BLaER1 treated with 17β-estradiol and CSF1 and Interleukin-3, amounts not matched to agents 10 nM and 100 nM (cell line): ENCODE data around the gene NAA80.

Experiments used
- H3K27ac ChIP-seq, 11 experiments: shearing (Covaris generic); formaldehyde crosslinking; 2 replicates each; pipeline ENCODE4 v1.8.1; 2022
- H3K27me3 ChIP-seq, 11 experiments: shearing (Covaris generic); formaldehyde crosslinking; 2 replicates each; pipeline ENCODE4 v1.8.1; 2022
- H3K36me3 ChIP-seq, 11 experiments: shearing (Covaris generic); formaldehyde crosslinking; 2 replicates each; pipeline ENCODE4 v1.8.1; 2022
- H3K4me1 ChIP-seq, 10 experiments: shearing (Covaris generic); formaldehyde crosslinking; 2 replicates each; pipeline ENCODE4 v1.8.1; 2022
- H3K4me2 ChIP-seq, 11 experiments: shearing (Covaris generic); formaldehyde crosslinking; 2 replicates each; pipeline ENCODE4 v1.8.1; 2022
- H3K4me3 ChIP-seq, 10 experiments: shearing (Covaris generic); formaldehyde crosslinking; 2 replicates each; pipeline ENCODE4 v1.8.1; 2022
- H3K9ac ChIP-seq, 11 experiments: shearing (Covaris generic); formaldehyde crosslinking; 2 replicates each; pipeline ENCODE4 v1.8.1; 2022
- H3K9me3 ChIP-seq, 11 experiments: shearing (Covaris generic); formaldehyde crosslinking; replicated peaks in 1 of 11; 2 replicates each; pipeline ENCODE4 v1.8.1; 2022
- H4K20me1 ChIP-seq, 11 experiments: shearing (Covaris generic); formaldehyde crosslinking; 2 replicates each; pipeline ENCODE4 v1.8.1; 2022
- Cebpa-rat ChIP-seq, 11 experiments: shearing (Covaris generic); IDR thresholded peaks; 2 replicates each; pipeline ENCODE4 v1.8.1; 2022

The NAA80 gene

GRCh38 chr3:50269977-50270413 is 29.2 kb downstream of the NAA80 start:
- no peak for TF ChIP-seq Cebpa-rat (IDR thresholded peaks at IDR 0.05)
- Histone ChIP-seq H4K20me1 (peaks cover 0 to 62% (median 11%) of the 10 kb centered on the region in 11 experiments; a peak in 14 of 22 replicates), H3K9me3 (no peaks in the 10 kb centered on the region), H3K9ac (peak overlapping the region in 1 of 11 experiments; percentile 3; a peak in 1 of 22 replicates), H3K4me2 (peak overlapping the region in 3 of 11 experiments; percentile 34 to 53 (median 50); a peak in 2 of 22 replicates), H3K36me3 (no peaks in the 10 kb centered on the region), H3K4me1 (peaks cover under 1 to 52% (median 41%) of the 10 kb centered on the region in 10 experiments; a peak in 18 of 20 replicates), H3K4me3 (no peak overlapping the region), H3K27ac (no peak overlapping the region), H3K27me3 (peaks cover 50 to 68% (median 64%) of the 10 kb centered on the region in 11 experiments)

GRCh38 chr3:50269460-50269859 is 29.7 kb downstream of the NAA80 start:
- Histone ChIP-seq H3K27me3 (peaks cover 45 to 63% (median 58%) of the 10 kb centered on the region in 11 experiments), H3K36me3 (no peaks in the 10 kb centered on the region), H3K4me2 (peak overlapping the region in 9 of 11 experiments; percentile 24 to 68 (median 50); a peak in 13 of 22 replicates), H3K9ac (peak overlapping the region in 5 of 11 experiments; percentile 5 to 41 (median 24); a peak in 5 of 22 replicates), H3K27ac (no peak overlapping the region), H4K20me1 (peaks cover 0 to 59% (median 11%) of the 10 kb centered on the region in 11 experiments; a peak in 12 of 22 replicates), H3K4me3 (no peak overlapping the region), H3K4me1 (peaks cover 0 to 54% (median 42%) of the 10 kb centered on the region in 10 experiments; a peak in 18 of 20 replicates), H3K9me3 (no peaks in the 10 kb centered on the region)
- no peak for TF ChIP-seq Cebpa-rat (IDR thresholded peaks at IDR 0.05)

DNA sequence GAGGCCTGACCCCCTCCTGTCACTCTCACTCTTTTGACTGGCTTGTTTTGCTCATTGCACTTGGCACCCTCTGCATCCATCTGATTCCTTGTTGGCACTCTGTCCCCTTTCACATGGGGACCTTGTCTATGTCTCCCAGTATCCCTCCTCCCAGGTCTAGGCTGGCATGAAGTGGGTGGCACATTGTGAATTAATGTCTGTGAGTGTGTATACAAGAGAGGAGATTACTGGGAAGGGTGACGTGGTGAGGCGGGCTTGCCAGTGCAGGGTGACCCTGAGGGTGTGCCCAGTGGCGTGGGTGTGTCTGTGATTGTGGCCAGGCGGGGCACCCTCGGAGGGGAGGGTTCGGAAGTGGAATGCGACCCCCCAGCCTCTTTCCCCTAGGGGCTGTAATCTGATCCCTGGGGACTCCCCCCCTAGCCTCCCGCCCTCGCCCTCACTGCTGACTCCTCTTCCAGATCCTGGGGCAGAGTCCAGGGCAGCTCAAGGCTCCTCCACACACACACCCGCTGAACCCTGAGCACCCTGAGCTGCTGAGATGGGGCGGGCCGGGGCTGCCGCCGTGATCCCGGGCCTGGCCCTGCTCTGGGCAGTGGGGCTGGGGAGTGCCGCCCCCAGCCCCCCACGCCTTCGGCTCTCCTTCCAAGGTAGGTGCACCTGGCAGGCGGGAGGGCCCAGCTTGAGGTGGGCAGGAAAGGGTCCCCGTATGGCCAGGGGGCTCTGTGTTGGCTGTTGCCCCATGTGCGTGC is 30.3 kb downstream of the NAA80 start, which contains the start of gene SEMA3B:
SEMA3B (plus strand) TSS at position 445 of the 749 bp plus-strand sequence; CDS start at position 539, 94 bp downstream.
- Histone ChIP-seq H3K27ac (no peak within 1 kb of the TSS), H3K4me1 (peaks cover 4 to 56% (median 41%) of the 10 kb centered on the region in 10 experiments; a peak in 18 of 20 replicates), H3K27me3 (peaks cover 39 to 57% (median 52%) of the 10 kb centered on the region in 11 experiments), H3K9me3 (no peaks in the 10 kb centered on the region), H3K9ac (peak within 1 kb of the TSS in 5 of 11 experiments; percentile 5 to 41 (median 24); a peak in 5 of 22 replicates), H3K4me2 (peak within 1 kb of the TSS in 9 of 11 experiments; percentile 24 to 68 (median 54); a peak in 15 of 22 replicates), H3K36me3 (no peaks in the 10 kb centered on the region), H4K20me1 (peaks cover 0 to 58% (median 9%) of the 10 kb centered on the region in 11 experiments; a peak in 12 of 22 replicates), H3K4me3 (no peak within 1 kb of the TSS)
- no peak for TF ChIP-seq Cebpa-rat (IDR thresholded peaks at IDR 0.05)

GRCh38 chr3:50268276-50268675 is 30.9 kb downstream of the NAA80 start:
- no peak overlapping the region for H3K4me3 ChIP-seq
- TF ChIP-seq Cebpa-rat (IDR thresholded peaks at IDR 0.05), result no peak
- no peaks in the 10 kb centered on the region for H3K36me3 ChIP-seq
- peaks cover 0 to 56% (median 3%) of the 10 kb centered on the region in 11 experiments; a peak in 11 of 22 replicates for H4K20me1 ChIP-seq
- H3K4me1 ChIP-seq, result peaks cover 3 to 52% (median 35%) of the 10 kb centered on the region in 10 experiments; a peak in 18 of 20 replicates
- peak overlapping the region in 3 of 11 experiments; percentile 53 to 68 (median 54); a peak in 1 of 22 replicates for H3K4me2 ChIP-seq
- H3K9me3 ChIP-seq, result no peaks in the 10 kb centered on the region
- H3K27ac ChIP-seq, result no peak overlapping the region
- peaks cover 33 to 51% (median 46%) of the 10 kb centered on the region in 11 experiments for H3K27me3 ChIP-seq
- no peak overlapping the region for H3K9ac ChIP-seq

GRCh38 chr3:50267280-50267913 is 31.8 kb downstream of the NAA80 start:
- Histone ChIP-seq H3K27ac (no peak overlapping the region), H3K4me1 (peaks cover 0 to 56% (median 31%) of the 10 kb centered on the region in 10 experiments; a peak in 17 of 20 replicates), H4K20me1 (peaks cover 0 to 63% (median 0%) of the 10 kb centered on the region in 11 experiments; a peak in 6 of 22 replicates), H3K4me3 (no peak overlapping the region), H3K4me2 (peak overlapping the region in 8 of 11 experiments; percentile 6 to 58 (median 50); a peak in 13 of 22 replicates), H3K9me3 (no peaks in the 10 kb centered on the region), H3K27me3 (peaks cover 28 to 45% (median 42%) of the 10 kb centered on the region in 11 experiments), H3K9ac (peak overlapping the region in 4 of 11 experiments; percentile 13 to 19 (median 18); a peak in 3 of 22 replicates), H3K36me3 (no peaks in the 10 kb centered on the region)
- TF ChIP-seq Cebpa-rat (IDR thresholded peaks at IDR 0.05), result no peak

DNA sequence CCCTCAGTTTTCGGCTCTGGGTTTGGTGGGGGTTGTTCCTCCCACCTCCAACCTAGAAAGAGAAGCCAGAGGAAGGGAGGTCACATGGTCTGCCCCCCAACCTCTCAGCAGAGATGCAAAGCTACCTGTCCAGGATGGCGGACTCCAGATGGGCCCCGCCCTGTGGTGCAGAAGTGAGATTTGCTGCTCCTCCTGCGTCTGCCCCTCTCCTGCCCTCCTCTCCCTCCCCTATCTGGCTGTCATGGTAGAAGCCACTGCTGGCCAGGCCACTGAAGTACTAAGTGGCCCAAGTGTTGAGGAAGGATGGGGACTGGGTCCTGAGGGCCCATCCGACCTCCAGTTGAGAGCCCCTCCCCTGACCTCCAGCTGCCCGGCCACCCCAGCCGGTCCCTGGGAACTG is 32.4 kb downstream of the NAA80 start:
- H3K4me3 ChIP-seq, result no peak overlapping the region

DNA sequence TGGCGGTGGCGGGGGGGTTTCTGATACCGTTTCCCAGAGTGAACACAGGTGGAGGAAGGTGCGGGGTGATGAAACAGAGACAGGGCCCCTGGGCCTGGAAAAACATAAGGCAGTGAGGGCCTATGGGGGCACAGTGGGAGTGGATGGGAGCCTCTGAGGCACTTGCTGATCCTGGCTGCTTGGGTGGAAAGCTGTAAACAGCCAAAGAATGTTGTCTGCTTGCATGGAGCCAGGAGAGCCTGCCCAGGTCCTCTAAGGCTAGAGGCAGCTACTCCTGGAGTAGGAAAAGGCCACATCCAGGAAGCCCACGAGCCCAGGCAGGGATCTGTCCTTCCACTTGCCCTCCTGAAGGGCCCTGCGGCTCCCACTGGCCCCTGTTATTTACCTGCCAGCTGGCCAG is 33.2 kb downstream of the NAA80 start:
- Histone ChIP-seq H3K4me3 (no peak overlapping the region), H3K4me1 (peaks cover 0 to 70% (median 43%) of the 10 kb centered on the region in 10 experiments; a peak in 18 of 20 replicates), H3K27me3 (peaks cover 28 to 45% (median 42%) of the 10 kb centered on the region in 11 experiments), H3K9ac (no peak overlapping the region; a peak in 1 of 22 replicates), H4K20me1 (peaks cover 0 to 72% (median 0%) of the 10 kb centered on the region in 11 experiments; a peak in 6 of 22 replicates), H3K4me2 (no peak overlapping the region), H3K27ac (no peak overlapping the region), H3K36me3 (no peaks in the 10 kb centered on the region), H3K9me3 (no peaks in the 10 kb centered on the region)
- TF ChIP-seq Cebpa-rat (IDR thresholded peaks at IDR 0.05), result no peak

More for the DNA sequence above, 32.4 kb downstream of the NAA80 start:
- Histone ChIP-seq H3K27ac (no peak overlapping the region), H3K9ac (peak overlapping the region in 3 of 11 experiments; percentile 13 to 19 (median 18); a peak in 3 of 22 replicates), H3K4me2 (peak overlapping the region in 8 of 11 experiments; percentile 6 to 58 (median 50); a peak in 13 of 22 replicates), H3K9me3 (no peaks in the 10 kb centered on the region), H3K4me1 (peaks cover 0 to 62% (median 34%) of the 10 kb centered on the region in 10 experiments; a peak in 17 of 20 replicates), H3K27me3 (peaks cover 28 to 45% (median 42%) of the 10 kb centered on the region in 11 experiments), H3K36me3 (no peaks in the 10 kb centered on the region), H4K20me1 (peaks cover 0 to 66% (median 0%) of the 10 kb centered on the region in 11 experiments; a peak in 6 of 22 replicates)
- TF ChIP-seq Cebpa-rat (IDR thresholded peaks at IDR 0.05), result no peak

DNA sequence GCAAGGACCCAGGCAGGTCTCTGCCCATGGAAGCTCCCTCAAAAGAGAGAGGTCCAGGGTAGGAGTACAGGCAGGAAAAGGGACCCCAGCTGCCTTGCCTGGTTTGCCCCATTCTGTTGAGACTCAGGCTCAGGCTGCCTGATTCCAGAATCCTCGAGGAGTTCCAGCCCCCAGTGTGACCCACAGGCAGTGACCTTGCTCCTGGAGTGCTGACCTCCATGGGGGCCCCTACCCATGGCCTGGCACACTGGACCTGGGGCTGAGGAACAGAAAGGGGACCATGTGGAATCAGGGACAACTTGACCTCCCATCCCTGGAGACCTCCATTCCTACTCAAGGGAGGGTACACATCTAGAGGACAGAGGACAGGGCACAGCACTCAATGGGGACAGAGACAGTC is 33.6 kb downstream of the NAA80 start:
- H3K9ac ChIP-seq, result 0 out of 22 replicates have a peak overlapping the region, but pooled peaks of 1 of the 11 experiments have one; percentile 24
- H4K20me1 ChIP-seq, result peaks cover 0 to 76% (median 0%) of the 10 kb centered on the region in 11 experiments; a peak in 6 of 22 replicates
- no peak overlapping the region for H3K4me3 ChIP-seq
- no peaks in the 10 kb centered on the region for H3K36me3 ChIP-seq
- peaks cover 4 to 72% (median 47%) of the 10 kb centered on the region in 10 experiments for H3K4me1 ChIP-seq
- H3K27me3 ChIP-seq, result peaks cover 28 to 45% (median 42%) of the 10 kb centered on the region in 11 experiments
- no peak overlapping the region for H3K27ac ChIP-seq
- no peaks in the 10 kb centered on the region for H3K9me3 ChIP-seq
- TF ChIP-seq Cebpa-rat (IDR thresholded peaks at IDR 0.05), result no peak
- no peak overlapping the region; a peak in 1 of 22 replicates for H3K4me2 ChIP-seq
